Omental fat pad (tissue), 4 donors: ENCODE measurements around the gene NUTM1. TPM values are rescaled to one million over a fixed set of nuclear protein-coding genes. Genes with fewer than 3 reads are reported as not detected.

ENCODE experiments used
- ATAC-seq: fragments of 150-250 bp; one replicate; pipeline ENCODE4 v1.9.1; 2016; ENCODE audit warnings: mild to moderate bottlenecking, moderate library complexity; ENCODE audit not compliant: low FRiP score
- DNase-seq: peaks from one replicate; pipeline ENCODE4 v3.0.0-alpha.2; 2019; ENCODE audit warnings: low spot score
- CTCF ChIP-seq, 3 donors: fragments of 450-650 bp; IDR thresholded peaks; one replicate each; pipeline ENCODE4 v1.5.1; 2016 to 2017; ENCODE audit warnings: antibody characterized with exemption in 3 of 3, mild to moderate bottlenecking in 3 of 3, moderate library complexity in 2 of 3
- total RNA-seq, 4 donors: library from RNA; depleted of rRNA; stranded (reverse); fragments of >200 nt; gene quantifications; one replicate each; pipeline ENCODE4 v1.1.0, GENCODE V29; 2016

The NUTM1 gene
- not detected for total RNA-seq

DNA sequence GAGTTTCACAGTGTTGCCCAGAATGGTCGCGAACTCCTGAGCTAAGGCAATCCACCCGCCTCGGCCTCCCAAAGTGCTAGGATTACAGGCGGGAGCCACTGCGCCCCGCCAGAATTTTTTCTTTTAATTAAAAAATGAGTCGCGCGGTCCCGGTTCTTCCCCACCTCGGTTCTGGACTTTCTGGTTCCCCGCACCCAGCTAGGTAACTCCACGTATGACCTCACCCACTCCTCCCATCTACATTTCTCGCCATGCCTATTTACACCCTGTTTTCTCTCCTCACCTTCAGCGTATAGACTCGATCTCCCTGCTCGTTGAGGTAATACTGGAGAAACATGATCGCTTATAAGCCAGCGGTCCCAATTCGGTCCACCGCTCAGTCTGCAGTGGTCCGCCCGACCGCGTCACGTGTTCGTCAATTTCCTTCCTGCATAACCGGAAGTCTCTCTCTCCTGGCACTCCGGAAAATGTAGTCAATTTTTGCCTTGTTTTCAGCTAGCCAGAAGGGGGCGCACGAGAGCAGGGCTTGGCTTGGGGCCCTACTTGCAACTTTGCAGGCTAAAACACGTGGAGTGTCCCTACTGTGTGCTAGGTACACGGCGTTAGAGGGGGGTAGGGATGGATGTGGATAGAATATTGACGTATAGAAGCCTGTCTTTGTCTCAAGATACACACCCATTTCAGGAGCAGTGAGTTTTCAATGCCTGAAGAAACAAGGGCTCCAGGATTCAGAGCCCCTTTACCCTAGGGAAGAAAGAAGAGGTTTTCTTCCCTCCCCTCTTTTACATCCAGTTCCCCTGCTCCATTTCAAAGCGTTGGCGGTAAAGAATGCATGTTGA is at the start of gene NUTM1, which contains the start of gene NOP10:
TSS of gene NUTM1 (plus strand) at position 579 of the 839 bp plus-strand sequence. CDS start 382 bp downstream, outside the sequence.
TSS of gene NOP10 (minus strand) at position 400 of the 839 bp plus-strand sequence. CDS start at position 337, 63 bp downstream.
- TF ChIP-seq CTCF (IDR thresholded peaks at IDR 0.05): peak in 2 of 3 donors; percentile 80 to 96
- DNase-seq (peak; percentile 77), ATAC-seq (peak; percentile 96)

DNA sequence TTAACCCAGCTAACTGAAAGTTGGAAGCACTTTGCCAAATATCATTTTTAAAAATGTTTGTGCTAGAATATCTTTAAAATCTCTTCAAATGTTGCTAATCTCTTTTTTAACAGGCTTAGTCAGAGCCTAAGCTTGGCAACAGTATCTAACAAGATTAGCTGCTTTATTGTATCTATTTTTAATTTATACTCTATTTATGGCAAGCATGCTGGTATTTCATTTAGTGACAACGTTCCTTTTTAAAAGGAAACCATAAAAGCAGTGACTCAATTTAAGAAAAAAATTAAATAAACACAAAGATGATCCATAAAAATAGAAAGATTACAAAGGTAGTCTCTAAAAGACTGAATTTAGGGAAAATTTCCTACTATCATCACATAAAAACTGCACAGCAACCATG is 46.1 kb upstream of the NUTM1 start:
- ATAC-seq (no peak), DNase-seq (no peak)
- TF ChIP-seq CTCF (IDR thresholded peaks at IDR 0.05): no peak

GRCh38 chr15:34301058-34301457 is 42.1 kb upstream of the NUTM1 start:
- ATAC-seq: no peak
- no peak for DNase-seq
- TF ChIP-seq CTCF (IDR thresholded peaks at IDR 0.05): no peak

DNA sequence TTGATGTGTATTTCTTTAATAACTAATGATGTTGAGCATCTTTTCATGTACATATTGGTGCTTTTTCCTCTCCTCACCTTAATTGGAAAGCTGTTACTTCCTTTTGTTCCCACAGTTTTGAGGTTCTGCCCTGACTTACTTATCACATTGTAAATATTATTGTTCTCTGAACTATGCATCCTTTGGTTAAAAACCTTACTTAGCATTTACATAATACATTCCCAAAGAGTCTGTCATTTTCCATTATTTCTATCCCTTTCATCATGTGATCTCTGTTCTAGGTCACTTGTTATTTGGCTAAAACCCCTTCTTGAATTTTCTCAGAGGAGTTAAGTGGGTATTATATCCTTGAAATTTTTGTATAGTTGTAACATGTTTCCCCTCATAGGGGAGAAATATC is 38.5 kb upstream of the NUTM1 start:
- DNase-seq (no peak), ATAC-seq (no peak)
- no peak for TF ChIP-seq CTCF (IDR thresholded peaks at IDR 0.05)

DNA sequence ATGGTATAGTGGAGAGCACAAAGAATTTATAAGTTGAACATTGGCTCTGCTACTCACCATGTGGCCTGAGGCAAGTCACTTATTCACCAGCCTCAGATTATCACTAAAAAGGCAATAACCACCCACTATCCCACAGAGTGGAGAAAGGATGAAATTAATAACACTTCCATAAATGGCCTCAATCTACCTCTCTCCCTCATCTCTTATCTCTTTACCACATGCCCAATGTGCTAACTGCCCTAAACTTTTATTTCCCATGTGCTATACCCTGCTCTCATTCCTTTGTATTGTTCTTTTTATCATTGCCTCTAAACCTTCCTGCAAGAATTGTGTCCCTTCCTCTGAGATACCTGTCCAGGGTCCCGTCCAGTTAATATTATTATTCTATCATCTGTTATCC is 31.6 kb upstream of the NUTM1 start:
- ATAC-seq (no peak), DNase-seq (no peak)
- TF ChIP-seq CTCF (IDR thresholded peaks at IDR 0.05): no peak

GRCh38 chr15:34314491-34315490 is 28.3 kb upstream of the NUTM1 start:
- no peak for DNase-seq
- ATAC-seq: no peak
- TF ChIP-seq CTCF (IDR thresholded peaks at IDR 0.05): no peak
